Fibroblast of gingiva (primary cell): ENCODE data around the gene HERC3.

Experiments used
- DNase-seq: peaks from one replicate; pipeline ENCODE4 v3.0.0-alpha.2; 2011; ENCODE audit warnings: low read depth

Gene HERC3

GRCh38 chr4:88591787-88592599 is at the start of gene HERC3:
TSS of gene HERC3 (plus strand) at chr4:88592480. CDS start at chr4:88605824, 13,344 bp downstream.
- DNase-seq: peak; percentile 88

- DNase-seq: no peak
Observed at GRCh38 chr4:88549815-88550214, 42.5 kb upstream of the HERC3 start.

DNA sequence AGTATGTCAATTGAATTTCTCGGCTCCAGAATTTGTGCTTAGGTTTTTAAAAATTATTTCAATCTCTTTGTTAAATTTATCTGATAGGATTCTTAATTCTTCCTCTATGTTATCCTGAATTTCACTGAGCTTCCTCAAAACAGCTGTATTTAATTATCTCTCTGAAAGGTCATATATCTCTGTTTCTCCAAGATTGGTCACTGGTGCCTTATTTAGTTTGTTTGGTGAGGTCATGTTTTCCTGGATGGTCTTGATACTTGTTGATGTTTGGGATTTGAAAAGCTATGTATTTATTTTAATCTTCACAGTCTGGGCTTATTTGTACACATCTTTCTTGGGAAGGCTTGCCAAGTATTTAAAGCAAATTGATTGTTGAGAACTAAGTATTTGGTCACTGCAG is 24.7 kb upstream of the HERC3 start:
- DNase-seq: peak; percentile 59

- no peak for DNase-seq
Observed at GRCh38 chr4:88570001-88570400, 22.3 kb upstream of the HERC3 start.

- DNase-seq: no peak
Observed at GRCh38 chr4:88573276-88573980, 18.9 kb upstream of the HERC3 start.

DNA sequence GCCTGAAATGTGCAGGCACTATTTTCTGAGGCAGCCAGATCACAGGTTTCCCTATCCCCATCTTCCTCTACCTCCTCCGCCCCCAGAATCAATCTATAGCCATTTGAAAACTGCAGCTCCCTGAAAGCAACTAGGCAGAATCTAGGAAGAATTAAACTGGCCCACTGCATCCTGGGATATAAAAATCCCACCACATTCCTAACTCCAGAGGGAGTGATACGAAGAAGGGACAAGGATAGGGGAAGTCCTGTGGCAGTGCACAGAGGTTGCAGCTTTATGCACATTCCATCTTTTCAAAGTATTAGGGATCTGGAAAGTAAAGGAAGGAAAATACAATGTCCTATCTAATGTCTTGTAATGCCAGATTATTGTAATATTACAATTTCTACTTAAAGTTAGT is 18.3 kb upstream of the HERC3 start:
- no peak for DNase-seq

GRCh38 chr4:88575186-88575585 is 17.1 kb upstream of the HERC3 start:
- DNase-seq: no peak

DNA sequence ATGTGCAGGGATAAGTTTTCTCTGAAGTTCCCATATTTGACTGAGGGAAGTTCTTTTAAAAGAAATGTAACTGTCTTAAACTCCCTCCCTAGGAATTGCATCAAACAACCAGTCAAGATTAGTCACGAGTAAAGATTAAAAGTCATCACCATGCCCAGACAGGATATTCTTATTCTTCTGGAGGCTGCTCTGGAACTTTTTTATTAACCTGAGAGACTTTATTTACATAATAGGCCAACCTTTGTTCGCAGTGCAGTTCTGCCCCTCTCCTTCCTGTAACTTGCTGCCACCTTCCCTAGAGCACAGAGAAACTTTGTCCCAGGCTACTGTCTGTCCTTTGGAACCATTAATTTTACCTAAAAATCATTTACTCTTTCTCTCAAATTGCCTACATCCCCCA is 9.8 kb upstream of the HERC3 start:
- no peak for DNase-seq

- no peak for DNase-seq
Observed at GRCh38 chr4:88583631-88584470, 8.4 kb upstream of the HERC3 start.

DNA sequence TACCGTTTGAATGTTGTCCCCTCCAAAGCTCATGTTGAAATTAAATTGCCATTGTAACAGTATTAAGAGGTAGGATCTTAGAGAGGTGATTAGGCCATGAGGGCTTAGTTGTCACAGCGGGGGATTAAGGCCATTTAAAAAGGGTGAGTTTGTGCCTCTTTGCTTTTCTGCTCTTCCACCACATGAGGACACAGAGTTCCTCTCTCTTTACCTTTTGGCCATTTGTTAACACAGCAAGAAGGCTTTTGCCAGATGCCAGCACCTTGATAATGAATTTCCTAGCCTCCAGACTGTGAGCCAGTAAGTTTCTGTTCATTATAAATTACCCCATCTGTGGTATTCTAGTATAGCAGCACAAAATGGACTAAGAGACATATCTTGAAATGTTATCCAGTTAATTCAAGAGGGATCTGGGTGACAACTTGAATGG is 7.8 kb upstream of the HERC3 start:
- no peak for DNase-seq

- no peak for DNase-seq
Observed at GRCh38 chr4:88585917-88586316, 6.4 kb upstream of the HERC3 start.

DNA sequence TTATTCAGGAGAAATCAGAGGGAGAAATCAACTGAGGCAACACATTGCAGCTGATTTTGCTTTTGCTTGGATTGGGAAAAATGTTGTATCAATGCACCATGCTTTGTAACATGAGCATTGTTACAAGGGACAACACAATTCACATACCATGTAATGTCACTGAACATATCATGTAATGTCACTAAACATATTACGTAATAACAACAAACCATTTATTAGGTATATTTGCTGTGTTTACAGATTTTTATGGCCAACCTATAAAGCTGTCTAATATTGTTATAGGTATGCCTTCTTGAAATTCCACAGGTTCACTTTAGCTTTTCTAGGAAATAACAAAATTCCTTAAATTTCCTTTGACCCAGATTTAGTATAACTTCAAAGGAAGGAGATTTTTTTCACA is 5.0 kb upstream of the HERC3 start:
- DNase-seq: no peak

DNA sequence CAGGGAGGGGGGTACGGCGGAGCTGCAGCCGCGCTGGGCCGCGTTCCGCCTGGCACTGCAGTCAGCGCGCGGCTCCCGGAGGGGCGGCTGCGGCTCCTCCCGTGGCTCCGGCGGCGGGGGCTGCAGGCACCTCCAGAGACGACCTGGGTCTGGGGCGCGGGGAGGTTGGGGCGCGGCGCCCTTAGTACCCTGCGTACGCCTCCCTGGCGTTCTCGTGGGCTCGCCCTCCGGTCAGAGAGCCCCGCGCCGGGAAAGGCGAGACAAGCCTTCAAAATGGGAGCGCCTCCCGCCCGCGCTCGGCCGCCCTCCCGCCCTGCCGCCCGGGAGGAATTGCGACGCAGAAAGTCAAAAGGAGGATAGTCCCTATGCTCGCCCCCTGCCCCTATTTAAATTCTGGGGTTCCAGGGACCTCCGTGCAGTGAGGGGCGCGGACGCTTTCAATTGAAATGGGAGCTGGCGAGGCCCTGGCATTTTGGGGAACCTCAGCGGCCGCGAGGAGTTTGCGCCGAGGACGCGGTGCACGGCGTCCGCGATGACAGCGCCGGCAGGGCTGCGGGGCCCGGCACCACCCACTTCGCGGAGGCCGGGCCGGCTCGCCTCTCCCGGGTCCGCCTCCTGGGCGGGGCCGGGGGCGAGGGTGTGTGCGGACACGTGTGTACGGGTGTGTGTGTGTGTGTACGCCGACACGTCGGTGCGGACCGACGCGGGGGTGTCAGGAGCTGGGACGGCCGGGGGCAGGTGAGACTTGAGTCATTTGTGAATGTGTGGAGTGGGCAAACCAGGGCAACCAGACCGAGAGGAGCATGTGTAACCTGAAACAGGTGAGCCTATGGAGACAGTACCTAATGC is 544 bp downstream of the HERC3 start:
- DNase-seq: peak; percentile 65

- no peak for DNase-seq
Observed at GRCh38 chr4:88597970-88598660, 5.8 kb downstream of the HERC3 start.

GRCh38 chr4:88599298-88599697 is 7.0 kb downstream of the HERC3 start:
- DNase-seq: peak; percentile 21

DNA sequence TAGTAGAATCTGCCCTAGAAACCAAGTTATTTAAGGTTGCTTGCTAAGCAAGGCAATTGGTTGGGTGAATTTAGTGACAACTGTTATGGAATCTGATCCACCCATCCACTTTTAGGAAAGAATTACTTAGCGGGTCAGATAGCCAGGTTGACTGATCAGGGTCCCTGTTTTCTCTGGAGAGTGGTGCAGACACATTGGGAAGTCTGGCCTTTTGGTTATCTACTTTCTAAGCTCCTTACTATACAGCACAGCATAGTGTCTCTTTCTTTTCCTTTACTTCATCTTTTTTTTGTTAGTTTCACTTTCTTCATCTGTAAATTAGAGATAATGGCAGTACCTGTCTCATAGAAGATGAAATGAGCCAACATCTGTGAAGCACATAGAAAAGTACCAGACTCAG is 7.4 kb downstream of the HERC3 start:
- no peak for DNase-seq

DNA sequence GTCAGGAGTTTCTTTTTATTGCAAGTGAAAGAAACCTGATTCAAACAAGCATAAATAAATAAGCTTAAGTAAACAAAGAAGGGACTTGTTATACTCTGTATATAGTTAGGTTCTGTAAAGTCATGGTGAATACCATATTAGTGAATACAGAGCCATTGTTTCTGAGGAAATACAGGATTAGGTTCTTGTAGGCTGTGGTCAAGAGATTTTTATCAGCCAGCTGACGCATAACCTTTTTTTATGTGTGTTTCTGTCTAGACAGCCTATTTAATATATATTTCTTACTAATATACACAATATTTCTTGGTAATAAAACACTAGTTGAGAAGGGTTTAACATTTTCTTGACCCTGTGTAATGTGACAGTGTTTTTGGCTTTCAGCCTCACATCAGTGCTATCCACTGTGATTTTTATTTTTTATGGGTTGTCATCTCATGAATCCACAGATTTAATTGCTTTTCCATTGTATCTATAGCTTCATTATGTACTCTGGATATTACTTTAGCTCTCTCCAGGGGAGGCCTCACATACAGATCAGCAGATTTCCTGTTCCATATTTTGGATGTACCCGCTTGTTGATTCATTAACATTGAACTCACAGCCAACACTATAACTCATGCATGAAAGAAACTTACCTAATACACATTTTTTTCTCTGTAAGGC is 8.0 kb downstream of the HERC3 start:
- DNase-seq: peak; percentile 26

- DNase-seq: no peak
Observed at GRCh38 chr4:88604978-88605678, 12.8 kb downstream of the HERC3 start.

- DNase-seq: no peak
Observed at GRCh38 chr4:88605736-88606135, 13.5 kb downstream of the HERC3 start.

DNA sequence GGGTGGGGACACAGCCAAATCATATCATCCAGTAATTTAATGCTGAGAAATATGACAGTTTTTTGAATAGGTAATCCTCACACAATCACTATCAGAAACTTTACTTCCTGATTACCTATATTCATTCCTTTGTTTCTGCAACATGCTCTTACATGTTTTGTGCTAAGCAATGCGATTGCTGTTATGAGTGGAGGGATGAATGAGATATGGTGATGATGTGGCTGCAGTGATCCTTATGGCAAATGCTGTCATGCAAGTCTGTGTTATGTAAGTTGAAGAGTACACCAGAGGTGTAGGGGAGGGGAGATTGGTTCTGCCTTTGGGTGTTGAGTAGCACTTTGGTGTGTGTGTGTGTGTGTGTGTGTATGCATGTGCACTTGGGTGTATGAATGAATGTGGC is 14.6 kb downstream of the HERC3 start:
- no peak for DNase-seq
